ENCODE measurements around the gene RERG.

- TF ChIP-seq POLR2A (IDR thresholded peaks at IDR 0.05; ENCODE audit: low read depth, low read length) (no peak), CTCF (IDR thresholded peaks at IDR 0.05; ENCODE audit: extremely low read depth in 1 of 2, insufficient read depth in 1 of 2, low read depth in 1 of 2, low read length in 2 of 2) (no peak), JUN (IDR thresholded peaks at IDR 0.05; ENCODE audit: borderline replicate concordance, insufficient read depth, insufficient read length, low read depth) (no peak)
These were observed 10.3 kb upstream of the RERG start for GRCh38 chr12:15231493-15231892.
